ENCODE measurements around the gene KCNQ1.

The KCNQ1 gene

DNA sequence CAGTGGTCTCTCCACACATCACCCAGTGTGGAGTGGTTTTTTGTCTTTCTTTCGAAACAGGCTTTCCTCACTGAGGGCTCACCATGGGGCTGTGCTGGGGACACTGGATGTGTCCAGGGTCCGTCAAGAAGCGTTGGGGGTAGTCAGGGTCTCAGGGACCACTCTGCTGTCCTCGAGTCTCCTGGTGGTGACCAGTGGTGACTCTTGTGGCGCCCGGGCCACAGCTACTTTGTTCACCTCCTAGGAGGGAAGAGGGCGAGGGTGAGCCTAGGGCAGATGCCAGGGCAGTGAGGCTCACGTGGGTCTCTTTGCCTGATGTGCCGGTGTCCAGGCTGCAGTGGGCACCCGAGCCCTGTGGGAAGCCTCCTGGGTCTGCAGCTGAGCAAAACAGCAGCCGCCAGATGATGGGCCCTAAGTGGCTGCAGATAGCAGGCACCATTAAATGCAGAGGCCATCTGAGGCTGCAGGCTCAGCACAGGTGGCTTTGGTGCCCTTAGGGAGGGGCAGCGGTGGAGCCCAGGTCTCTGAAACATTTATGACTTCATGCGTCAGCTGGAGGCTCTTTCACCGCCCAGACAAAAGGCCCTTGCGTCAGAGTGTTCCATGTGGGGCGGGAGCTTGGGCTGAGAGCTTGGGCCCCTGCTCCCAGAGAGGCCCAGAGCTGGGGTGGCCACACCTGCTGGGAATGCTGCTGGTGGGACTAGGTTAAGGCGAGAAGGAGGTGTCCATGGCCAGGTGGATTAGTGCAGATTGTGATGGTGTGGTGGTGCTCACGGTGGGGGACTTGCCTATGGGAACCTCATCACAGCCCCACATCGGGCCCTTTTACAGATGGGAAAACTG lies 29.5 kb downstream of the KCNQ1 start:
- TF ChIP-seq, protein P1, sequence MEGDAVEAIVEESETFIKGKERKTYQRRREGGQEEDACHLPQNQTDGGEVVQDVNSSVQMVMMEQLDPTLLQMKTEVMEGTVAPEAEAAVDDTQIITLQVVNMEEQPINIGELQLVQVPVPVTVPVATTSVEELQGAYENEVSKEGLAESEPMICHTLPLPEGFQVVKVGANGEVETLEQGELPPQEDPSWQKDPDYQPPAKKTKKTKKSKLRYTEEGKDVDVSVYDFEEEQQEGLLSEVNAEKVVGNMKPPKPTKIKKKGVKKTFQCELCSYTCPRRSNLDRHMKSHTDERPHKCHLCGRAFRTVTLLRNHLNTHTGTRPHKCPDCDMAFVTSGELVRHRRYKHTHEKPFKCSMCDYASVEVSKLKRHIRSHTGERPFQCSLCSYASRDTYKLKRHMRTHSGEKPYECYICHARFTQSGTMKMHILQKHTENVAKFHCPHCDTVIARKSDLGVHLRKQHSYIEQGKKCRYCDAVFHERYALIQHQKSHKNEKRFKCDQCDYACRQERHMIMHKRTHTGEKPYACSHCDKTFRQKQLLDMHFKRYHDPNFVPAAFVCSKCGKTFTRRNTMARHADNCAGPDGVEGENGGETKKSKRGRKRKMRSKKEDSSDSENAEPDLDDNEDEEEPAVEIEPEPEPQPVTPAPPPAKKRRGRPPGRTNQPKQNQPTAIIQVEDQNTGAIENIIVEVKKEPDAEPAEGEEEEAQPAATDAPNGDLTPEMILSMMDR (IDR thresholded peaks at IDR 0.05) = no peak

DNA sequence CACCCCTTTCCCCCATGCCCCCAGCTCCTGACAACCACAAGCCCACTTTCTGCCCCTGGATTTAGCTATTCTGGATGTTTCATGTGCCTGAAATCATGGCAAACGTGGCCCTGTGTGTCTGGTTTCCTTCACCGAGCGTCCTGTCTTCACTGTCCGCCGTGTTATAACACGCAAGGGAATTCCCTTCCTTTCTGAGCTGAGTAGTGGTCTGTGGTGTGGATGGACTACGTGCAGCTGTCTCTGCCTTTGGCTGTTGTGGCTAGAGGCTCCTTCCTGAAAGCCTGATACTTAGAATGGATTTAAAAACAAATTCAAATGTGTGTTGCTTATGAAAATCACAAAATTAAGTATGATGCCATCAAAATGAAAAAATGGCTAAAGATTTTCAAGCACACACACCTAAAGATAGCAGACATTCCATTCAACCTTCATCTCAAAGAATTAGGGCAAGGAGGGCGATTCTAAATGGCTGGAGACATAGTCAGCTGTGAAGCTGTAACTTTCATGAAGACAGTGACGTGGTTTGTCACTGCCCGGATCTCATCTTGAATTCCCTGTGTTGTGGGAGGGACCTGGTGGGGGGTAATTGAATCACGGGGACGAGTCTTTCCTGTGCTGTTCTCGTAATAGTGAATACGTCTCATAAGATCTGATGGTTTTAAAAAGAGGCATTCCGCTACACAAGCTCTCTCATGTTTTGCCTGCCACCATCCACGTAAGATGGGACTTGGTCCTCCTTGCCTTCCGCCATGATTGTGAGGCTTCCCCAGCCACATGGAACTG lies 30.5 kb downstream of the KCNQ1 start:
- TF ChIP-seq, protein P1 (IDR thresholded peaks at IDR 0.05) = no peak

DNA sequence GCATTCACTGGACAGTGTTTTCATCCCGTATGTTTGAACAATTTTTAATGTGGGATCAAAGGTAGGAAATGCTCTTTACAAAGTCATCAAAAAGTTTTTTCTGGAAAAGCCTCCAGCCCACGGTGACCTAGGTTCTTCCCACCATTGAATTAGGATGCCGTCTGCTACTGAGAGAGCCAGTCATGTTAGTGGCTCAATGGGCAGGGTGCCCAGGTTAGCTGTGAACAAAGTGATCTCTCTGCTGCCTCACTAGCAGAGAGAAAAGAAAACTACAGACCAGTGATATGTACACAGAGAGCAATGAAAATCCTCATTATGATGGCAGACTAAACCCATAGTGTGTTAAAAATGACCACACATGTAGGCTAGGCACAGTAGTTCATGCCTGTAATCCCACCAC lies 32.4 kb downstream of the KCNQ1 start:
- TF ChIP-seq, protein P1 (IDR thresholded peaks at IDR 0.05) = no peak

DNA sequence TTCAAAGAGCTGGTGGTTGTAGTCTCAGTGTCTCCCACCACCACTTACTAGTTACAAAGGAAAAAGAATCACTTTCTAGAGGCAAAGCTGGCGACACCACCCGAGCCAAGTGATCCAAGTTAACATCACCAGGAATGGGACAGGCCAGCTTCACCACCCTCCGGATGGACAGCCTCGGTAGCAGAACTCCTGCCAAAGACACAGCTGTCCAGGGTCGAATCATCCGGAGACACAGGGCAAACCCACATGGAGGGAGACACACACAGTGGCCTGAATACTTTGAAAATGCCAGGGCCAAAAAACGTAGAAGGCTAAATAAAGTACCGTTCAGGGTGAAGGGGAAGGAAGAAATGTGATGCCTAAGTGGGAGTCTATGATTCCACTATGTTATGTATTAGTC lies 33.1 kb downstream of the KCNQ1 start:
- TF ChIP-seq, protein P1 (IDR thresholded peaks at IDR 0.05) = no peak

DNA sequence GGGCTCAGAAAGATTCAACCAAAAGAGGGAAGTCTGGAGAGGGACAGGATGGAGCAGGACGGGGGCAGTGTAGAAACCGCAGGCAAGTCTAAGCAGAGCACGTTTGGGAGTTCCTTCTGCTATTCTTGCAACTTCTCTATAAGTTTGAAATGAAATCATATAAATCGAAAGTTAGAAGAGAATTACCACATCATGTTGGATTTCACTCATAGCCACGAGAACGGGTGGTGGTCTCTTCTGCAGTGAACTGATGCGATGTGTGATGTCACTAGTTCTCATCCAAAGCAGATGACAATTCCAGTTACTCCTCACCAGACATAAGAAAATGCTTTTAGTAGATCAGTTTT lies 36.0 kb downstream of the KCNQ1 start:
- TF ChIP-seq, protein P1 (IDR thresholded peaks at IDR 0.05) = no peak

DNA sequence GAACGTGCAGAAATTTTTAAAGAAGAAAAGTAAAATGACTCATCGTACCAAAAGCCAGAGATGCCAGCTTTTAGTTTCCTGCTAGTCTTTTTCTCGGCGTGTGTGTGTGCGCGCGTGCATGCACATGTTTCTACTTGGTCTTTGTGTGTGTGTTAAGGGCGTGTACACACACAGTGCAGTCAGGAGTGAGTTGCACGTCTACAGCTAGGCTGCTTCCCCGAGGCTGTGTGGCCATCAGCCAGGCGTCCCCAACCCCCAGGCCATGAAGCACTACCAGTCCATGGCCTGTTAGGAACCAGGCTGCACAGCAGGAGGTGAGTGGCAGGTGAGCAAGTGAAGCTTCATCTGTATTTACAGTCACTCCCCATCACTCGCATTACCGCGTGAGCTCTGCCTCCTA lies 36.4 kb downstream of the KCNQ1 start:
- TF ChIP-seq, protein P1 (IDR thresholded peaks at IDR 0.05) = no peak

DNA sequence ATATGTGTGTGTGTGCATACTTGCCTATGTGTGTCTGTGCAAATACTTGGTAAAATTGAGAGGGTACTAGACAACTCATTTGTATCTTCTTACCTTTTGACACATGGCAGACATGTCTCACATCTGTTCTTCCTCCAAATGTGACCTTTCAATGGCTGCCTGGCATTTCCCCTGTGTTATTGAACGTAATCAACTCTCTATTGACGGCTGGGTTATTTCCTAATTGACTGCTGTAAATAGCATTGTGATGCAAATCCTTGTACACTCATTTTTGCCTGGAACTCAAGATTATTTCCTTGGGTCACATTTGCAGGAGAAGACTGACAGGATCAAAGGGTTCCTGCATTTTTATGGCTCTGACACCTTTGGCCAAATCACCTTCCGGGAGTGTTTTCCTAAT lies 37.4 kb downstream of the KCNQ1 start:
- TF ChIP-seq, protein P1 (IDR thresholded peaks at IDR 0.05) = no peak
